Lower lobe of right lung (tissue), 2 donors: Measurements from ENCODE around the gene STX5. TPM values are rescaled to one million over a fixed set of nuclear protein-coding genes. Genes with fewer than 3 reads are reported as not detected.
A peak's percentile ranks its signal among the peaks of the same experiment; 100 is the strongest.

Experiments used
- ATAC-seq, 2 donors: fragments of 200-7000 bp; cut with Tn5 transposase; one replicate each; pipeline ENCODE4 v1.9.1; 2020 to 2022; ENCODE audit warnings: mild to moderate bottlenecking in 2 of 2, moderate library complexity in 2 of 2
- DNase-seq: peaks from one replicate; pipeline ENCODE4 v3.0.0-alpha.2; 2020
- H3K27ac ChIP-seq: fragments of 200-600 bp; one replicate; pipeline ENCODE4 v1.8.0; 2022
- H3K27me3 ChIP-seq: fragments of 200-600 bp; one replicate; pipeline ENCODE4 v1.8.0; 2022; ENCODE audit warnings: low read depth
- H3K36me3 ChIP-seq: fragments of 200-600 bp; one replicate; pipeline ENCODE4 v1.8.0; 2022; ENCODE audit warnings: mild to moderate bottlenecking
- H3K4me1 ChIP-seq: fragments of 200-600 bp; one replicate; pipeline ENCODE4 v1.8.0; 2022
- H3K4me3 ChIP-seq: fragments of 200-600 bp; one replicate; pipeline ENCODE4 v1.8.0; 2022; ENCODE audit warnings: mild to moderate bottlenecking
- H3K9me3 ChIP-seq: fragments of 200-600 bp; one replicate; pipeline ENCODE4 v1.8.0; 2022
- CTCF ChIP-seq: fragments of 200-600 bp; IDR thresholded peaks from one replicate; pipeline ENCODE4 v1.8.0; 2022; ENCODE audit warnings: antibody characterized with exemption, mild to moderate bottlenecking
- intact Hi-C: fragments of 100-400 bp; cut with DNase I; formaldehyde crosslinking; loops from one replicate; pipeline ENCODE4 v1.11.0; 2022
- total RNA-seq: library from RNA; stranded (reverse); fragmentation: NEBNext Ultra II Directional; extraction: Animal tissue kit (Norgen Biotek cat#: 25700); gene quantifications from one replicate; pipeline ENCODE4 v1.2.1, GENCODE V29; 2021
- donor health status: DM: no; HTN: yes; CAD: no; lungs with severe emphysema.

Gene STX5
- total RNA-seq, 1 donor from 2014 or later = 42.0 TPM

GRCh38 chr11:62796281-62796680 is 35.6 kb downstream of the STX5 start:
- intact Hi-C loops = no loop called here
- DNase-seq (no peak), ATAC-seq (no peak)
- no peak overlapping the region for H3K27ac ChIP-seq
- H3K27me3 ChIP-seq = no peaks in the 10 kb centered on the region
- peaks cover 12% of the 10 kb centered on the region for H3K4me1 ChIP-seq
- H3K36me3 ChIP-seq = peaks cover 93% of the 10 kb centered on the region
- H3K9me3 ChIP-seq = no peaks in the 10 kb centered on the region
- no peak overlapping the region for H3K4me3 ChIP-seq
- no peak for TF ChIP-seq CTCF

- intact Hi-C loops = no loop called here
- H3K36me3 ChIP-seq = peaks cover 90% of the 10 kb centered on the region
- TF ChIP-seq CTCF = no peak
Measured at GRCh38 chr11:62794201-62794775, 37.6 kb downstream of the STX5 start.

DNA sequence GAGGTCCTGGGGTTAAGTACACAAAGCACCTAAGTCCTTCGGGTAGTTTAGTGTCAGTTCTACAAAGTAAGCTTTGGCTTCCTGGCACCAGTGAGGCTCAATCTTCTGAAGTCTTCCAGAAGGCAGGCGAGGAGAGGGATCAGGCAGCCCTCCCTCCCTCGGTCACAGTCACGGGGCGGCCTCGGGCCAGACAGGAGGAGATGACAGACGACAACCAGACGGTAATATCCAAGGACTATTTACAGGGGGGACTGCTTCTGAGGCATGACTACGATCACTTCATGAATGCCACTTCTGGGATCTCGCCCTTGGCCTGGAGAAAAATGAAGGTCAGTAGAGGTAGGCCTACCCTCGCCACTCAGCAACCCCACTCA is 39.7 kb downstream of the STX5 start:
- DNase-seq = no peak
- Histone ChIP-seq H3K36me3 (peaks cover 78% of the 10 kb centered on the region), H3K27ac (peak overlapping the region; percentile 89), H3K4me1 (peaks cover 48% of the 10 kb centered on the region), H3K4me3 (peak overlapping the region; percentile 71), H3K9me3 (no peaks in the 10 kb centered on the region), H3K27me3 (no peaks in the 10 kb centered on the region)
- ATAC-seq = no peak
- intact Hi-C loops = no loop called here
- no peak for TF ChIP-seq CTCF

More at GRCh38 chr11:62794201-62794775, 37.6 kb downstream of the STX5 start:
- no peaks in the 10 kb centered on the region for H3K9me3 ChIP-seq
- H3K4me1 ChIP-seq = peaks cover 32% of the 10 kb centered on the region
- H3K4me3 ChIP-seq = no peak overlapping the region
- H3K27me3 ChIP-seq = no peaks in the 10 kb centered on the region
- H3K27ac ChIP-seq = no peak overlapping the region
- ATAC-seq = no peak
- DNase-seq = no peak

DNA sequence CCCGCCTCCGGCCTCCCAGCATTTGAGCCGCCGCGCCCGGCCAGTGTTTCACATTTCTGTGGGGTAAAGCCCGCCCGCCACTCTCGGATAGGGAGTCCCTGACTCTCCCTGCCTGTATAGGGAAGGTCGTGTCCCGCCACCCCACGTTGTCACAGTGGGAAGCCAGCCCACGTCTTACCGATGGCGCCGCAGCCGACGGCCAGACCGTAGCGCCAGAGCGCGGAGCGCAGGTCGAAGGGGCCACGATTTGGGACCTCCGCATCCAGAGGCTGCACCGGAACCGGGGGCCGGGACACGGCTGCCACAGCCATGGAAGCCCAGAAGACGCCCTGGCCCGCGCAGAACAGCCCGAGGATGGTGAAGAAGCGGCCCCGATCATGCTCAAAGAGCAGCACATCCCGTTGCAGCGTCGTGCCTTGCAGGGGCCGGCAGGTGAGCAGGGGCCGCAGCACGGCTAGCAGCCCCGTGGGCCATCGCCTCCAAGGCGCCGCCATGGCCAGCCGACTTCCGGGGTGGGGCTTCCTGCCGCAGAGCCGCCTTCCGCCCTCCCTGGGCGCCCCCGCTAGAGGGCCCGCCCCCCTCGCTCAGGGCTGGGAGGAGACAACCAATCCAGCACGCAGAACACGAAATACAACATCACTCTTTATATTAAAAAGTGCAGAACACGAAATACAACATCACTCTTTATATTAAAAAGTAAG is 40.2 kb downstream of the STX5 start, which contains the start of gene TMEM223:
TSS of gene TMEM223 (minus strand) at position 506 of the 701 bp plus-strand sequence. CDS start at position 494, 12 bp downstream.
- H3K4me1 ChIP-seq = peaks cover 48% of the 10 kb centered on the region
- ATAC-seq (peak; percentile 91), DNase-seq (peak; percentile 93)
- intact Hi-C loops = no loop called here
- peak within 1 kb of the TSS; percentile 71 for H3K4me3 ChIP-seq
- H3K9me3 ChIP-seq = no peaks in the 10 kb centered on the region
- H3K27me3 ChIP-seq = no peaks in the 10 kb centered on the region
- H3K36me3 ChIP-seq = peaks cover 73% of the 10 kb centered on the region
- peak; percentile 40 for TF ChIP-seq CTCF
- H3K27ac ChIP-seq = peak within 1 kb of the TSS; percentile 89

DNA sequence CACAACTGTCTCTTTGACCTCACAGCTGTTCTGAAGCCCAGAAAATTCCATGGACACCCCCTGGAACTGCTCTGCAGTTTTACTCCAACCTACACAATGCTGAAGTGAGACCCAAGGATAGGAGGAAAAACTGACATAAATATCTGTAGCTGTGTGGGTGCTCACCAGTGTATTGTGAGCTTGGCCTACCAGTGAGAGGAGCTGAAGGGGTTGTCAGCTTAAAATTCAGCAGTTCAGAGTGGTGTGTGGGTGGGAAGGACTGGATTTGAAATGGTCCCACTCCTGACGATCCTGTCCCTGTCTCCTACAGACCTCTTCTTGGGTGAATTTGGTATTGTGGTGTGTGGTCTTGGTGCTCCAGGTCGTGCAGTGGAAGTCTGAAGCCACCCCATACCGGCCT is 42.3 kb downstream of the STX5 start:
- Histone ChIP-seq H3K4me3 (no peak overlapping the region), H3K27ac (no peak overlapping the region), H3K36me3 (peaks cover 58% of the 10 kb centered on the region), H3K9me3 (no peaks in the 10 kb centered on the region), H3K27me3 (no peaks in the 10 kb centered on the region), H3K4me1 (peaks cover 57% of the 10 kb centered on the region)
- no peak for DNase-seq
- no peak for TF ChIP-seq CTCF
- intact Hi-C loops = no loop called here
- no peak for ATAC-seq
